HepG2 (cell line): ENCODE measurements around the gene PMFBP1. TPM values are rescaled to one million over a fixed set of nuclear protein-coding genes. Genes with fewer than 3 reads are reported as not detected.

Experiments
- AFF4 ChIP-seq: sonication (generic); formaldehyde crosslinking; IDR thresholded peaks from 2 replicates; pipeline ENCODE4 v1.4.0; 2020; ENCODE audit warnings: missing genetic modification reagents
- ATRX ChIP-seq: sonication (generic); formaldehyde crosslinking; IDR thresholded peaks from 2 replicates; pipeline ENCODE4 v1.4.0; 2020; ENCODE audit warnings: missing genetic modification reagents, borderline replicate concordance
- CBX1 ChIP-seq: IDR thresholded peaks from one replicate; pipeline ENCODE4 v1.6.1; 2016; ENCODE audit warnings: antibody characterized with exemption, low read depth
- CHD4 ChIP-seq: fragments of 200-600 bp; sonication (generic); IDR thresholded peaks from 2 replicates; pipeline ENCODE4 v1.7.0; 2017; ENCODE audit warnings: mild to moderate bottlenecking, low read length, borderline replicate concordance
- DR1 ChIP-seq: sonication (generic); formaldehyde crosslinking; IDR thresholded peaks from 2 replicates; pipeline ENCODE4 v1.8.0; 2021; ENCODE audit warnings: mild to moderate bottlenecking, missing genetic modification reagents, inconsistent platforms
- HDAC2 ChIP-seq: sonication (generic); formaldehyde crosslinking; IDR thresholded peaks from 2 replicates; pipeline ENCODE4 v1.4.0; 2020; ENCODE audit warnings: missing genetic modification reagents
- HOXA3 ChIP-seq: sonication (generic); formaldehyde crosslinking; IDR thresholded peaks from 2 replicates; pipeline ENCODE4 v1.5.0; 2020; ENCODE audit warnings: missing genetic modification reagents
- NFYC ChIP-seq: IDR thresholded peaks from 2 replicates; pipeline ENCODE4 v1.6.1; 2016; ENCODE audit warnings: missing genetic modification reagents, missing compliant biosample characterization
- PCBP2 ChIP-seq: fragments of 200-400 bp; formaldehyde crosslinking; optimal IDR thresholded peaks from 2 replicates; pipeline ENCODE3; 2018; ENCODE audit warnings: low read length, low read depth; ENCODE audit not compliant: poor library complexity, severe bottlenecking
- SETDB1 ChIP-seq: sonication (generic); formaldehyde crosslinking; IDR thresholded peaks from 2 replicates; pipeline ENCODE4 v1.5.1; 2020; ENCODE audit warnings: missing genetic modification reagents, mild to moderate bottlenecking, borderline replicate concordance
- SP5 ChIP-seq: IDR thresholded peaks from 2 replicates; pipeline ENCODE4 v1.6.1; 2016; ENCODE audit warnings: low read depth, borderline replicate concordance
- TOPORS ChIP-seq: sonication (generic); formaldehyde crosslinking; IDR thresholded peaks from 2 replicates; pipeline ENCODE4 v1.8.0; 2023; ENCODE audit warnings: mild to moderate bottlenecking, missing genetic modification reagents
- ZNF3 ChIP-seq: IDR thresholded peaks from 2 replicates; pipeline ENCODE4 v1.7.0; 2017; ENCODE audit warnings: inconsistent platforms
- ZNF83 ChIP-seq: sonication (generic); formaldehyde crosslinking; IDR thresholded peaks from 2 replicates; pipeline ENCODE4 v1.4.0; 2020; ENCODE audit warnings: missing genetic modification reagents, mild to moderate bottlenecking, borderline replicate concordance
- ZNF878 ChIP-seq: sonication (generic); formaldehyde crosslinking; IDR thresholded peaks from 2 replicates; pipeline ENCODE4 v1.8.1; 2023; ENCODE audit warnings: mild to moderate bottlenecking, missing genetic modification reagents, moderate library complexity
- polyA plus RNA-seq, 8 experiments: library from polyadenylated mRNA; depleted of rRNA in 3 of 8; stranded (reverse) in 7 of 8; unstranded in 1 of 8; fragments of >200 nt; fragmentation: Illumina TruSeq in 4 of 8; extraction: Trizol in 4 of 8; gene quantifications; 2 replicates each; pipeline versions ENCODE4 v1.2.1 to v1.2.3, GENCODE V29; 2011 to 2016; ENCODE audit warnings: low read depth in 4 of 8, missing spikeins in 1 of 8, mixed read lengths in 1 of 8; ENCODE audit not compliant: insufficient read depth in 1 of 8
- total RNA-seq, 5 experiments: library from RNA; depleted of rRNA; stranded (reverse); fragments of >200 nt; fragmentation: Illumina TruSeq; extraction: Trizol; gene quantifications; 2 replicates each; pipeline ENCODE4 v1.2.3, GENCODE V29; 2016; ENCODE audit warnings: low read depth in 1 of 5
- TF ChIP-seq, protein P1 (sequence below): sonication (generic); formaldehyde crosslinking; conservative IDR thresholded peaks from 2 replicates; pipeline ENCODE4 v1.4.0; 2020; ENCODE audit warnings: missing genetic modification reagents
- TF ChIP-seq, protein P2 (sequence below): sonication (generic); formaldehyde crosslinking; IDR thresholded peaks from 2 replicates; pipeline ENCODE4 v1.4.0; 2020; ENCODE audit warnings: mild to moderate bottlenecking, missing genetic modification reagents
- TF ChIP-seq, protein P3 (sequence below): sonication (generic); formaldehyde crosslinking; IDR thresholded peaks from 2 replicates; pipeline ENCODE4 v1.5.0; 2020; ENCODE audit warnings: mild to moderate bottlenecking, missing genetic modification reagents, borderline replicate concordance

The PMFBP1 gene
- total and polyA plus RNA-seq, 2 of the 13 experiments (the other 11 are each of a cell fraction or from before 2014, with no cell fraction given) = 1.9 to 3.8 TPM

- TF ChIP-seq AFF4 (CRISPR knock-in tag) (peak; percentile 39; the same call in 1 of the 2 replicates), TOPORS (CRISPR knock-in tag) (no peak), NFYC (CRISPR knock-in tag) (peak; percentile 95), HOXA3 (peak; percentile 98), PCBP2 (no peak), ZNF3 (CRISPR knock-in tag) (no peak), SP5 (CRISPR knock-in tag) (peak; percentile 23; the same call in 1 of the 2 replicates), CHD4 (no peak), ATRX (CRISPR knock-in tag) (no peak), CBX1 (no peak), HDAC2 (CRISPR knock-in tag) (peak; percentile 38; the same call in 1 of the 2 replicates), ZNF83 (CRISPR knock-in tag) (peak; percentile 50; the same call in 1 of the 2 replicates), DR1 (CRISPR knock-in tag) (peak; percentile 64), ZNF878 (CRISPR knock-in tag) (peak; percentile 93), SETDB1 (CRISPR knock-in tag) (no peak)
- TF ChIP-seq, protein P1, sequence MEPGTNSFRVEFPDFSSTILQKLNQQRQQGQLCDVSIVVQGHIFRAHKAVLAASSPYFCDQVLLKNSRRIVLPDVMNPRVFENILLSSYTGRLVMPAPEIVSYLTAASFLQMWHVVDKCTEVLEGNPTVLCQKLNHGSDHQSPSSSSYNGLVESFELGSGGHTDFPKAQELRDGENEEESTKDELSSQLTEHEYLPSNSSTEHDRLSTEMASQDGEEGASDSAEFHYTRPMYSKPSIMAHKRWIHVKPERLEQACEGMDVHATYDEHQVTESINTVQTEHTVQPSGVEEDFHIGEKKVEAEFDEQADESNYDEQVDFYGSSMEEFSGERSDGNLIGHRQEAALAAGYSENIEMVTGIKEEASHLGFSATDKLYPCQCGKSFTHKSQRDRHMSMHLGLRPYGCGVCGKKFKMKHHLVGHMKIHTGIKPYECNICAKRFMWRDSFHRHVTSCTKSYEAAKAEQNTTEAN = peak; percentile 26
- TF ChIP-seq, protein P2, sequence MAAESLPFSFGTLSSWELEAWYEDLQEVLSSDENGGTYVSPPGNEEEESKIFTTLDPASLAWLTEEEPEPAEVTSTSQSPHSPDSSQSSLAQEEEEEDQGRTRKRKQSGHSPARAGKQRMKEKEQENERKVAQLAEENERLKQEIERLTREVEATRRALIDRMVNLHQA (CRISPR knock-in tag) = no peak
- TF ChIP-seq, protein P3, sequence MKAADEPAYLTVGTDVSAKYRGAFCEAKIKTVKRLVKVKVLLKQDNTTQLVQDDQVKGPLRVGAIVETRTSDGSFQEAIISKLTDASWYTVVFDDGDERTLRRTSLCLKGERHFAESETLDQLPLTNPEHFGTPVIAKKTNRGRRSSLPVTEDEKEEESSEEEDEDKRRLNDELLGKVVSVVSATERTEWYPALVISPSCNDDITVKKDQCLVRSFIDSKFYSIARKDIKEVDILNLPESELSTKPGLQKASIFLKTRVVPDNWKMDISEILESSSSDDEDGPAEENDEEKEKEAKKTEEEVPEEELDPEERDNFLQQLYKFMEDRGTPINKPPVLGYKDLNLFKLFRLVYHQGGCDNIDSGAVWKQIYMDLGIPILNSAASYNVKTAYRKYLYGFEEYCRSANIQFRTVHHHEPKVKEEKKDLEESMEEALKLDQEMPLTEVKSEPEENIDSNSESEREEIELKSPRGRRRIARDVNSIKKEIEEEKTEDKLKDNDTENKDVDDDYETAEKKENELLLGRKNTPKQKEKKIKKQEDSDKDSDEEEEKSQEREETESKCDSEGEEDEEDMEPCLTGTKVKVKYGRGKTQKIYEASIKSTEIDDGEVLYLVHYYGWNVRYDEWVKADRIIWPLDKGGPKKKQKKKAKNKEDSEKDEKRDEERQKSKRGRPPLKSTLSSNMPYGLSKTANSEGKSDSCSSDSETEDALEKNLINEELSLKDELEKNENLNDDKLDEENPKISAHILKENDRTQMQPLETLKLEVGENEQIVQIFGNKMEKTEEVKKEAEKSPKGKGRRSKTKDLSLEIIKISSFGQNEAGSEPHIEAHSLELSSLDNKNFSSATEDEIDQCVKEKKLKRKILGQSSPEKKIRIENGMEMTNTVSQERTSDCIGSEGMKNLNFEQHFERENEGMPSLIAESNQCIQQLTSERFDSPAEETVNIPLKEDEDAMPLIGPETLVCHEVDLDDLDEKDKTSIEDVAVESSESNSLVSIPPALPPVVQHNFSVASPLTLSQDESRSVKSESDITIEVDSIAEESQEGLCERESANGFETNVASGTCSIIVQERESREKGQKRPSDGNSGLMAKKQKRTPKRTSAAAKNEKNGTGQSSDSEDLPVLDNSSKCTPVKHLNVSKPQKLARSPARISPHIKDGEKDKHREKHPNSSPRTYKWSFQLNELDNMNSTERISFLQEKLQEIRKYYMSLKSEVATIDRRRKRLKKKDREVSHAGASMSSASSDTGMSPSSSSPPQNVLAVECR (CRISPR knock-in tag) = peak; percentile 85
Measured at GRCh38 chr16:72093448-72094265, 78.3 kb downstream of the PMFBP1 start, which contains the start of the genes DHX38 and TXNL4B (continued).
